ENCODE results near the gene NDUFB5.

The NDUFB5 gene

GRCh38 chr3:179604321-179605078 lies at the start of gene NDUFB5, which contains the start of gene MRPL47:
Gene NDUFB5, plus strand, starts transcription at chr3:179604794. Its CDS starts 22 bp downstream, at chr3:179604816.
Gene MRPL47, minus strand, starts transcription at chr3:179604638. Its CDS starts 14 bp downstream, at chr3:179604624.
- peak; percentile 94 for DNase-seq (ENCODE audit: low spot score)

DNA sequence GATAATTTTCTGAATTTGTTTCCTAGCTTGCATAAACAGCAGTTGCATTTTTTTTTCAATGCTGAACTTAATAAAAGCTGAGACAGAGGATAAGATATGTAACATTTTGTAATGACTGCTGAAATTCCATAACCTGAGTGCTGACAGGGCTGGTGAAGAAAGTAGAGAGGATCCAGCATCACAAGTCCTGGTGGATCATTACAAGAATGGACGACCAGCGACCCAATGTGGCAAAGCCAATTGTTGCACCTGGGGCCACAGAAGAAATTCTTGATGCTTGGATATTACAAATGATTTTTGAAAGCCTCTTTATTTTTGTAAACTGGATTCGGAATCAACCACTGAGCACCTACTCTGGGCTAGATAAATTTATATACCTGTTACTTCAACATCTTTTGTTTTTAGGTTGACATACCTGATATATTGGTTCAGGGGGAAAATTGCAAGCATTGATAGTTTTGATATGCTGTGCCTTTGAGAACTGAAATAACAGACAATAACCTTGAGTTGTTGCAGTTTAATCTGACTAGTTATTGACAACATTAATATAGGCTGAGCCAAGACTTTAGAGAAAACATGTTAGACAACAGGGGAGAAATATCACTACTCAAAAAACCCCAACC lies 45.7 kb upstream of the NDUFB5 start:
- DNase-seq (ENCODE audit: low spot score), result no peak

DNA sequence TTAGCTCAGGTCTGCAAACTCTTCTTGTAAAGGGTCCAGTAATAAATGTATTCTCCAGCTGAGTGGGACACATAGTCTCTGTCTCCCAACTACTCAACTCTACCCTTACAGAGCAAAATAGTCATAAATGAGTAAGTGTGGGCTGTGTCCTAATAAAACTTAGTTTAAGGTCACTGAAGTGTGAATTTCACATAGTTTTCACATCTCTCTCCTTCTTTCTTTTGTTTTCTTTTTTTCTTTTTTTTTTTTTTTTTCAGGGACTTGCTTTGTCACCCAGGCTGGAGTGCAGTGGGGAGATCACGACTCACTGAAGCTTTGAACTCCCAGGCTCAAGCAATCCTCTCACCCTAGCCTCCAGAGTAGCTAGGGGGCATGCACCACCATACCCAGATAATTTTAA lies 43.8 kb upstream of the NDUFB5 start:
- DNase-seq (ENCODE audit: low spot score), result no peak

GRCh38 chr3:179562591-179563270 lies 41.9 kb upstream of the NDUFB5 start, which contains the start of gene ACTL6A:
Gene ACTL6A, plus strand, starts transcription at chr3:179562926. Its CDS starts 167 bp downstream, at chr3:179563093.
- DNase-seq (ENCODE audit: low spot score), result peak; percentile 100

DNA sequence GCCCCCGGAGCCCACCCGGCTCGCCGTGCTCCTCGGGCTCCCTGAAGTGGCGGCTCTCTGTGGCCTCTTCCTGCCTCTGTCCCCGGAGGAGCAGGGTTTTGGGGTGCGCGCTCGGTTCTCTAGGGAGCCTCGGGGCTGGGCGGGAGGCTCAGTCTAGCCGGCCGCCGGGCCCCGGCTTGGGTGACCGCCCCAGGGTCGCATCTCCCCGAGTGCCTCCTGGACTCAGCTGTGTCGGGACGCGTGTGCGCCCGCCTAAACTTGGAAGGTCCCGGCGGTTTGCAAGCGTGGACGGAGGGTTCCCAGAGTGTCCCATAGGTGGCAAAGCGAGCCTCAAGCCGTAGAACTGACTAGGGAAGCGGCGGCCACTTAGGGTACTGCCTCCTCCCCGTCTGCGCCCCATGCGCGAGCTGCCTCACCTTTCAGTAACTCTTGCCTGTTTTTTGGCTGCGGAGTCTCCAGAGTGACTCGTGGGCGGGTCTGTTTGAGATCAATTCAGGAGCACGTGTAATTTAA lies 41.3 kb upstream of the NDUFB5 start:
- DNase-seq (ENCODE audit: low spot score), result no peak

GRCh38 chr3:179565496-179565895 lies 39.1 kb upstream of the NDUFB5 start:
- DNase-seq (ENCODE audit: low spot score), result no peak

DNA sequence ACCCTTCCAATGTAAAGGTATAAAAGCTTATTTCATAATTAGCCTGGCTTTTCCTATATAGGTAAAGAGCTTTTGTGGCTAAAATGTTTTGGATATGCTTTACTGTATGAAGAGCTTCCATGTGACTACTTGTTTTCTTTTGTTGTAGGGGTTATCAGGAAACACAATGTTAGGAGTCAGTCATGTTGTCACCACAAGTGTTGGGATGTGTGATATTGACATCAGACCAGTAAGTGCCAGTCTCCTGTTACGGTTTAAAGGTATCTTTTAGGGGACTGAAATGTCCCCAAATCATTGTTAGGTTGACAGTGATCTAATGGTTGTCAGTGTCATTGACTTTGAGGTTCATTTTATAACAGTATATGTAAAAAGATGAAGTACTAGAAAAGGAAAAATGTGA lies 23.6 kb upstream of the NDUFB5 start:
- no peak for DNase-seq (ENCODE audit: low spot score)

- no peak for DNase-seq (ENCODE audit: low spot score)
Observed at GRCh38 chr3:179589143-179589542, 15.5 kb upstream of the NDUFB5 start.

DNA sequence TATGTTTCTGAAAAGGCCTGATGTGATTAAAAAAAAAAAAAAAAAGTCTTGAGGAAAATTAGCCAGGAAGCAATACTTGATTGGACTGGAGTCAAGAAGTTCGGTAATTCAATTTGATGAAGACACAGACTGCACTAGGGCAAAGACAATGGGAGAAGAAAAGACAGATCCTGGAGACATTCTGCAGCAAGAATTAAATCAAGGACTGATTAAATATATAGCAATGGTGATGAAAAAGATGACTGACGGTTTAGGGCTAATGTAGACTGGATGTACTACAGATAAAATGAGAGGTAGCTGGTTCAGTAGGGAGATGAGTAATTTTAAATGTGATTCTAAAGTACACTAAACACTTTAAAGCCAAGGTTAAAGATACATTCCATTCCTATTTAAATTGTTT lies 13.9 kb upstream of the NDUFB5 start:
- DNase-seq (ENCODE audit: low spot score), result no peak

- no peak for DNase-seq (ENCODE audit: low spot score)
Observed at GRCh38 chr3:179591313-179591712, 13.3 kb upstream of the NDUFB5 start.

DNA sequence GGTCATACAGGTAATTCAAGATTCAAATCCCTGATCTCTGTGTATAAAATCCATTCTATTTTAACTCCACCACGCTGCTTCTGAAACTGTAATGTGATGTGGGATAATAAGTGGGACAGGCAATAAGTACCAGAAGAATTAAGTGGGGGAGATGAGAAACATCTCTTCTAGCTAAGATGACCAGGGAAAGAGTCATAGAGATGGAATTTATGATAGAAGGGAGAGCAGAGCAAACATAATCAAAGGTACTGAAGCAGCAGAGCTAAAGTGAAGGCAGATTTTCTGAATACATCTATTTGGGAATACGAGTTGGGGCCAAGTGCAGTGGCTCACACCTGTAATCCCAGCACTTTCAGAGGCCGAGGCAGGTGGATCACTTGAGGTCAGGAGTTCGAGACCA lies 5.1 kb upstream of the NDUFB5 start:
- no peak for DNase-seq (ENCODE audit: low spot score)

GRCh38 chr3:179603321-179603720 lies 1.3 kb upstream of the NDUFB5 start:
- DNase-seq (ENCODE audit: low spot score), result no peak

DNA sequence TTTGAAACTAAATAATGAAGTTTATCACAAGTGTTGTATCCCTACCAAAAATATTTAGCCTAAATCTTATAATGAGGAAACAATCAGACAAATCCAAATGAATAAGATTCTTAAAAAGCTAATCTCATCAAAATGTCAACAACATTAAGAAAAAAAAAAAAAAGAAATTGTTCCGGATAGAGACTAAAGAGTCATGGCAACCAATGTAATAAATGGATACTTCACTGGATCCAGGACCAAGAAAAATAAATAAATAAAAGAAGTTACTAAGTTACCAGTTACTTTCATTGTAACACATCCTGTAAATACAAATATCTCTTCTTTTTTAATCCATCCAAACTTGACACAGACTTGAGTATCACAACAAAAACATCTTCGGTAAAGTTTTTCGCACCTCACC lies 763 bp upstream of the NDUFB5 start:
- no peak for DNase-seq (ENCODE audit: low spot score)

DNA sequence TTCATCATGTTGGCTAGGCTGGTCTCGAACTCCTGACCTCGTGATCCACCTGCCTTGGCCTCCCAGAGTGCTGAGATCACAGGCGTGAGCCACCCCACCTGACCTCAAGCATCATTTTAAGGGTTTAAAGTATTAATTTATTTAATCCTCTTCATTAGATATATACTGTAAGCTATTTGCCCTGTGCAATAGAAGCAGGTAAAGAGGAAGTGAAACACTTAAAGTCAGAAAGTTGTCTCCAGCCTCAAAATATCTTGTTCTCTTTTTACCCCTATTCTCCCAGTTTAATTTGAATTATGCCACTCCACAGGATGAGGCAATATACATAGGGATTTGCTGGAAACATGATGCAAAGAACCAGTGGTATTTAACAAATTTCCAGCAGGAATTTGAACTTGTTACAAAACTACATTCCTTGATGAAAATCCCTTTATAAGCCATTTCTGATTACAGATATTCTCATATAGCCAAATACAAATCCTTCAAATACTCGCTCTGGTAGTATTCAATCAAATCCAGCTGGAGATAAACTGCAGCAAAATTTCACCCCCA lies 2.0 kb downstream of the NDUFB5 start:
- no peak for DNase-seq (ENCODE audit: low spot score)

DNA sequence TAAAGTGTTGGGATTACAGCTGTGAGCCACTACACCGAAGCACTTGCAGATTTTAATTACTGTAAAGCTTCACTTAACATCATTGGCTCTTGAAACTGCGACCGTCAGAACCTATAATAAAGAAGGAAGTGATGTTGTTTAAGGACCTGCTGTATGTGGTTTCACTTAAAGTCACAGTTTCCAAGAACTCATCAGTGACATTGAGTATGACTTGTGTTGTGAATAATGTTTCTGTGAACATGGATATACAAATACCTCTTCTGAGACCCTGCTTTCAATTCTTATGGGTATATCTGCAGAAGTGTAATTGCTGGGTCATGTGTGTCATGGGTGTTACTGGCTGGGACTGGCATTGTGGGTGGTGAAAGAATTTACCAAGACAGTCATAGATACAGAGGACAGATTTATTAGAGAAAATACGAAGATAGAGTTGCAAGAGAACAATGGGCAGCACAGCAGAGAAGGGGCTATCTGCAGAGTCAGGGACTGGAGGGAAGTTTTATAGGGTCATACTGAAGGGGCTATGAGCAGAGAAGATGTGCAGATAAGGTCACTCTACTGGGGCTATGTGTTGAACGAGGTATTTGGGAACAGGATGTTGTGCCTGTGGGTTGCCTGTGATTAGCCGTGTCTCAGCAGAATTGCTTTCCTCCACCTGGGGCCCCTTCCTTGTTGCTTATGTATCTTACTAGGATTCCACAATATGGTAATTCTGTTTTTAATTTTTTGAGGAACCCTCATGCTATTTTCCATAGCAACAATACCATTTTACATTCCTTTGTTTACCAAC lies 4.5 kb downstream of the NDUFB5 start:
- no peak for DNase-seq (ENCODE audit: low spot score)

GRCh38 chr3:179610066-179610465 lies 5.5 kb downstream of the NDUFB5 start:
- DNase-seq (ENCODE audit: low spot score), result no peak

GRCh38 chr3:179613807-179614206 lies 9.2 kb downstream of the NDUFB5 start:
- DNase-seq (ENCODE audit: low spot score), result no peak

DNA sequence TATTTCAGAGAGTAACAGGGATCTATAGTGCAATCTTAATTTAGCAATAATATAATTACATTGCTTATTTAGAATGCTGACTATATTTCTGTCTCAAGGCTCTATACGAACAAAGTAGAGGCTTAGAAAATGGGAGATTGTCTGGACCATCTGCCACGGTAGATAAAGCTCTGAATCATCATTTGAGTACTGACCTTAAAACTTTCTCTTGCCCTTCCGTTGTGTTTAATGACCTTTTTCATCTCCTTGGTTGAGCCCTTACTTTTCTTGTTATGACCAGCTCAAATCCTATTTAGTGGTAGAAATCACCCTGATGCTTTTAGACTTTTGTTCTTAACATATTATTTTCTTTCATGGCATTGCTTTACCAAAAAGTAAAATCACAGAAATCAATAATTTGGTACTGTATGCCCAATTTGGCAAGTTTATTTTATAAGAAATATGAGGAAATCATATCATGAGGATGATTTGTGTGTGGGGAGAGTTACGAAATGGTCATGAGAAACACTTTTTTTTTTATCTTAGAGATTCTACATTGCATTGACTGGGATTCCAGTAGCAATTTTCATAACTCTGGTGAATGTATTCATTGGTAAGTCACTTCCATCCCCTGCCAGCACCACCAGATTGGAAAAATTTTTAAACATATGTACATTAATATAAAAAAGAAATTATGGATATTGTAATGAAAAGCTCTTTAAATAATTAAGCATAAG lies 11.0 kb downstream of the NDUFB5 start:
- no peak for DNase-seq (ENCODE audit: low spot score)

GRCh38 chr3:179622023-179622422 lies 17.4 kb downstream of the NDUFB5 start:
- DNase-seq (ENCODE audit: low spot score), result no peak

DNA sequence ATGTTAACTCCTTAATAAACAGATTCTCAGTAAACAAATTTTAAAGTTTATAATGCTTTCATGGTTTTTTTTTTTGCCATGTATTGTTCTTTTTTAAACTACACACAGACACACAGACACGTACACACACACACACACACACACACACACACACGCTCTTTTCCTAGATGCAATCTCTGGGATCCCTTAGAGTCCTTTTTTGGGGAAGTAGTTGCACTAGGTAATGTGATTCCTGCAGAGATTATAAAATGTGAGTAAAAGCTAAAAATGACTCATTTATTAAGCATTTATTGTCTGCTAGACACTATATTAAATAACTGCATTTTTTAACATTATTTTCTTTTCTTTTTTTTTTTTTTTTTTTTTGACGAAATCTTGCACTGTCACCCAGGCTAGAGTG lies 19.9 kb downstream of the NDUFB5 start:
- DNase-seq (ENCODE audit: low spot score), result no peak

Data from left forelimb (tissue), 1 donor.